ENCODE data around the gene ANKRD52.

DNA sequence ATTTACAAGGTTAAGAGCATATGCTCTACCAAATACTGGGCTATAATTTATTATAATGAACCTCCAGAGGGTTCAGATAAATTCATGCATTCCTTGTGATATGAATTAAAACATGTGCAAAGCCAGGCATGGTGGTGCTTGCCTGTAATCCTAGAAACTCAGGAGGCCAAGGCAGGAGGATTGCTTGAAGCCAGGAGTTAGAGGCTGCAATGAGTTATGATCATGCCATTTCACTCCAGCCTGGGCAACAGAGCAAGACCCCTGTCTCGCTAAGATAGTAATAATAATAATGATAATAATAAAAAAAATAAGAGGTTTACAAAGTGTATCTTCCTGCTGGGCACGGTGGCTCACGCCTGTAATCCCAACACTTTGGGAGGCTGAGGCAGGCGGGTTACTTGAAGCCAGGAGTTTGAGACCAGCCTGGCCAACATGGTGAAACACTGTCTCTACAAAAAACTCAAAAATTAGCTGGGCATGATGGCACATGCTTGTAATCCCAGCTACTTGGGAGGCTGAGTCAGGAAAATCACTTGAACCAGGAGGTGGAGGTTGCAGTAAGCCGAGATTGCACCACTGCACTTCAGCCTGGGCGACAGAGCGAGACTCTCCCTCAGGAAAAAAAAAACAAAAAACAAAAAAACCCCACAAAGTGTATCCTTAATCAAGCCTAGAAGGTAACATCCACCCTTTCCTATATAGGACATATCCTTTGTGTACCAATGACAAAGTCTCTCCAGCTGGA lies 49.2 kb upstream of the ANKRD52 start:
- TF ChIP-seq POLR2AphosphoS5 (IDR thresholded peaks at IDR 0.05; ENCODE audit: insufficient read depth, low read depth, low read length) (no peak), POLR2A (IDR thresholded peaks at IDR 0.05; ENCODE audit: low read depth, low read length) (no peak), EZH2 (IDR thresholded peaks at IDR 0.05; ENCODE audit: borderline replicate concordance, low read depth, low read length, severe bottlenecking) (no peak), JUN (IDR thresholded peaks at IDR 0.05; ENCODE audit: borderline replicate concordance, insufficient read depth, insufficient read length, low read depth) (no peak), MYC (IDR thresholded peaks at IDR 0.05; ENCODE audit: low read depth, low read length) (no peak), FOS (IDR thresholded peaks at IDR 0.05; ENCODE audit: borderline replicate concordance, insufficient read depth, low read length) (no peak)
- TF ChIP-seq, protein P1, sequence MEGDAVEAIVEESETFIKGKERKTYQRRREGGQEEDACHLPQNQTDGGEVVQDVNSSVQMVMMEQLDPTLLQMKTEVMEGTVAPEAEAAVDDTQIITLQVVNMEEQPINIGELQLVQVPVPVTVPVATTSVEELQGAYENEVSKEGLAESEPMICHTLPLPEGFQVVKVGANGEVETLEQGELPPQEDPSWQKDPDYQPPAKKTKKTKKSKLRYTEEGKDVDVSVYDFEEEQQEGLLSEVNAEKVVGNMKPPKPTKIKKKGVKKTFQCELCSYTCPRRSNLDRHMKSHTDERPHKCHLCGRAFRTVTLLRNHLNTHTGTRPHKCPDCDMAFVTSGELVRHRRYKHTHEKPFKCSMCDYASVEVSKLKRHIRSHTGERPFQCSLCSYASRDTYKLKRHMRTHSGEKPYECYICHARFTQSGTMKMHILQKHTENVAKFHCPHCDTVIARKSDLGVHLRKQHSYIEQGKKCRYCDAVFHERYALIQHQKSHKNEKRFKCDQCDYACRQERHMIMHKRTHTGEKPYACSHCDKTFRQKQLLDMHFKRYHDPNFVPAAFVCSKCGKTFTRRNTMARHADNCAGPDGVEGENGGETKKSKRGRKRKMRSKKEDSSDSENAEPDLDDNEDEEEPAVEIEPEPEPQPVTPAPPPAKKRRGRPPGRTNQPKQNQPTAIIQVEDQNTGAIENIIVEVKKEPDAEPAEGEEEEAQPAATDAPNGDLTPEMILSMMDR (IDR thresholded peaks at IDR 0.05; ENCODE audit: extremely low read depth in 1 of 2, insufficient read depth in 1 of 2, low read depth in 1 of 2, low read length in 2 of 2) = no peak
- TF ChIP-seq, protein P2, sequence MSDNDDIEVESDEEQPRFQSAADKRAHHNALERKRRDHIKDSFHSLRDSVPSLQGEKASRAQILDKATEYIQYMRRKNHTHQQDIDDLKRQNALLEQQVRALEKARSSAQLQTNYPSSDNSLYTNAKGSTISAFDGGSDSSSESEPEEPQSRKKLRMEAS (IDR thresholded peaks at IDR 0.05; ENCODE audit: insufficient read depth, insufficient read length) = no peak
